GM13977 (cell line): ENCODE data around the gene ATP7B.

ENCODE experiments used
- DNase-seq: peaks from one replicate; pipeline ENCODE4 v3.0.0; 2012; ENCODE audit warnings: low spot score
- in situ Hi-C: fragments of 300-500 bp; cut with MboI; formaldehyde crosslinking; loops from one replicate; pipeline ENCODE4 v1.12.0; 2022; ENCODE audit warnings: low sequenced_read_pairs, low pct_unique_long_range_greater_than_20kb, mixed read lengths, inconsistent platforms; ENCODE audit not compliant: unreplicated experiment
- TF ChIP-seq, protein P1 (sequence below): IDR thresholded peaks from 2 replicates; pipeline ENCODE4 v1.5.1; 2012; ENCODE audit warnings: mild to moderate bottlenecking, control low read depth; ENCODE audit not compliant: insufficient read depth; ENCODE audit errors: extremely low read depth, missing control alignments

Gene ATP7B

GRCh38 chr13:52010890-52011631 lies at the start of gene ATP7B:
Gene ATP7B (minus strand): TSS chr13:52011450. CDS start chr13:52011337, 113 bp downstream.
- in situ Hi-C loops = no loop called here
- peak; percentile 39 for DNase-seq
- TF ChIP-seq, protein P1, sequence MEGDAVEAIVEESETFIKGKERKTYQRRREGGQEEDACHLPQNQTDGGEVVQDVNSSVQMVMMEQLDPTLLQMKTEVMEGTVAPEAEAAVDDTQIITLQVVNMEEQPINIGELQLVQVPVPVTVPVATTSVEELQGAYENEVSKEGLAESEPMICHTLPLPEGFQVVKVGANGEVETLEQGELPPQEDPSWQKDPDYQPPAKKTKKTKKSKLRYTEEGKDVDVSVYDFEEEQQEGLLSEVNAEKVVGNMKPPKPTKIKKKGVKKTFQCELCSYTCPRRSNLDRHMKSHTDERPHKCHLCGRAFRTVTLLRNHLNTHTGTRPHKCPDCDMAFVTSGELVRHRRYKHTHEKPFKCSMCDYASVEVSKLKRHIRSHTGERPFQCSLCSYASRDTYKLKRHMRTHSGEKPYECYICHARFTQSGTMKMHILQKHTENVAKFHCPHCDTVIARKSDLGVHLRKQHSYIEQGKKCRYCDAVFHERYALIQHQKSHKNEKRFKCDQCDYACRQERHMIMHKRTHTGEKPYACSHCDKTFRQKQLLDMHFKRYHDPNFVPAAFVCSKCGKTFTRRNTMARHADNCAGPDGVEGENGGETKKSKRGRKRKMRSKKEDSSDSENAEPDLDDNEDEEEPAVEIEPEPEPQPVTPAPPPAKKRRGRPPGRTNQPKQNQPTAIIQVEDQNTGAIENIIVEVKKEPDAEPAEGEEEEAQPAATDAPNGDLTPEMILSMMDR = no peak

GRCh38 chr13:52053460-52053859 lies 42.2 kb upstream of the ATP7B start:
- TF ChIP-seq, protein P1 = no peak

DNA sequence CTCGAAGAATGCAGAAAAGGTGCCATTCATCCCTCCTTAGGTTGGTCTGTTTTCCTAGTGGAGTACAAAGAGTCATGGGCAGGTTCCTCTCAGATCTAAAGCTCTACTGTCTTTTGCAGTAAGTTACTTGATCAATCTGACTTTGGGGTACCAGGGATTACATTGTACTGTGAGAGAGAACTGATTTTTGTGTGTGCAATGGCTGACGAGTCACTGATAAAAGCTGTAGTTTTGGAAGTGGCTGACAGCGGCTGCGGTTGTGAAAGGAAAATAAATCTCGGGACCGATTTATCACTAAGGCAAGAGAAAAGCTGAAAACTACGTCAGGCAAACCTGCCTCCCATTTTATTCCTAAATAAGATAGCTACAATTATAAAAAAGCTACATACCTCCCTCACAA lies 40.1 kb upstream of the ATP7B start:
- in situ Hi-C loops = no loop called here
- no peak for DNase-seq
- TF ChIP-seq, protein P1 = no peak

More at GRCh38 chr13:52053460-52053859, 42.2 kb upstream of the ATP7B start:
- in situ Hi-C loops = no loop called here
- DNase-seq = no peak

DNA sequence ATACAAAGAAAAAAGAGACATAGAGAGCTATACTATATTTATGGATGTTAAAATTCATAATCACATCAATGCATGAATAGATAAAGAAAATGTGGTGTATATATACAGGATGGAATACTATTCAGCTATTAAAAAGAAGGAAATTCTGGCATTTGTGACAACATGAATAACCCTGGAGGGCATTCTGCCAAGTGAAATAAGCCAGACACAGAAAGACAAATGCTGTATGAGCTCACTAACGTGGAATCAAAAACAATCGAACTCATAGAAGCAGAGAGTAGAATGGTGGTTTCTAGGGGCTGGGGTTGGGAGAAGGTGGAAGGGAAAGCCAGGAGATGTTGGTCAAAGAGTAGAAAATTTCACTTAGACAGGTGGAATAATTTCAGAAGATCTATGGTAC lies 37.3 kb upstream of the ATP7B start:
- DNase-seq = no peak
- TF ChIP-seq, protein P1 = no peak
- in situ Hi-C loops = no loop called here

DNA sequence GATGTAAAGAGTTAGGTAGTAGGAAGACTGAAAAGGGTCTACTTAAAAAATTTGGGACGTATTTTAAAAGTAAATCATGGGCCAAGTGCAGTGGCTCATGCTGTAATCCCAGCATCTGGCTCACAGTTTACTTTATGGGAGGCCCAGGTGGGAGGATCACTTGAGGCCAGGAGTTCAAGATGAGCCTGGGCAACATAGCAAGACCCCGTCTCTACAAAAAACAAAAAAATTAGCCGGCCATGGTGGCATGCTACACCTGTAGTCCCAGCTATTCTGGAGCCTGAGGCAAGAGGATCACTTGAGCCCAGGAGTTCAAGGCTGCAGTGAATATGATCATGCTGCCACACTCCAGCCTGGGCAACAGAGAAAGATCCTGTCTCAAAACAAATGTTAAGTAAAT lies 36.2 kb upstream of the ATP7B start:
- DNase-seq = no peak
- in situ Hi-C loops = no loop called here
- TF ChIP-seq, protein P1 = no peak

DNA sequence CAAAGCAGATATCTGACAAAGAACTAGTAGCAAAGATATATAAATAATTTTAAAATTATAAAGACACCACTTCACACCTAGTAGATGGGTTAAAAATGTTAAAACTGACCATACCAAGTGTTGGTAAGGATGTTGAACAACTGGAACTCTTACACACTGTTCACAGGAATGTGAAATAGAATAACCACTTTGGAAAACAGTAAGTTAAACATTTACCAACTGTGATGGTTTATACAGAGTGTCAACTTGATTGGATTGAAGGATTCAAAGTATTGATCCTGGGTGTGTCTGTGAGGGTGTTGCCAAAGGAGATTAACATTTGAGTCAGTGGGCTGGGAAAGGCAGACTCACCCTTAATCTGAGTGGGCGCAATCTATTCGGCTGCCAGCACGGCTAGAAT lies 32.4 kb upstream of the ATP7B start:
- no peak for DNase-seq
- TF ChIP-seq, protein P1 = no peak
- in situ Hi-C loops = no loop called here
